Duodenal mucosa (tissue), 2 donors: ENCODE data around the gene TRMT5.

Experiments used
- H3K27ac ChIP-seq: one replicate; pipeline ENCODE4 v1.7.0; 2013; ENCODE audit warnings: low read depth, low read length
- H3K27me3 ChIP-seq, 2 donors: one replicate each; pipeline ENCODE4 v1.7.0; 2013; ENCODE audit warnings: low read length in 2 of 2, control low read depth in 1 of 2; ENCODE audit not compliant: insufficient read depth in 2 of 2, control insufficient read depth in 1 of 2
- H3K36me3 ChIP-seq, 2 donors: one replicate each; pipeline ENCODE4 v1.7.0; 2013; ENCODE audit warnings: low read length in 2 of 2, control low read depth in 1 of 2; ENCODE audit not compliant: insufficient read depth in 2 of 2, control insufficient read depth in 1 of 2
- H3K4me1 ChIP-seq, 2 donors: one replicate each; pipeline ENCODE4 v1.7.0; 2013; ENCODE audit warnings: low read length in 2 of 2, control low read depth in 1 of 2; ENCODE audit not compliant: insufficient read depth in 2 of 2, control insufficient read depth in 1 of 2
- H3K4me3 ChIP-seq, 2 donors: one replicate each; pipeline ENCODE4 v1.7.0; 2013; ENCODE audit warnings: low read length in 2 of 2, low read depth in 1 of 2
- H3K9ac ChIP-seq, 2 donors: one replicate each; pipeline ENCODE4 v1.7.0; 2013; ENCODE audit warnings: low read length in 2 of 2, low read depth in 1 of 2
- H3K9me3 ChIP-seq, 2 donors: one replicate each; pipeline ENCODE4 v1.7.0; 2013; ENCODE audit warnings: low read length in 2 of 2, control low read depth in 1 of 2; ENCODE audit not compliant: control insufficient read depth in 1 of 2

The TRMT5 gene

GRCh38 chr14:60980811-60981632 is at the start of gene TRMT5, which contains the start of gene SLC38A6:
Gene TRMT5 (minus strand): TSS chr14:60981079. CDS start chr14:60980973, 106 bp downstream.
Gene SLC38A6 (plus strand): TSS chr14:60981245. CDS start chr14:60981278, 33 bp downstream.
- Histone ChIP-seq H3K36me3 (peaks cover 0 to 9% of the 10 kb centered on the region in 2 donors), H3K4me3 (peak within 1 kb of the TSS; percentile 90 to 100), H3K9ac (peak within 1 kb of the TSS; percentile 81 to 88), H3K9me3 (no peaks in the 10 kb centered on the region), H3K4me1 (peaks cover 14 to 16% of the 10 kb centered on the region in 2 donors), H3K27me3 (no peaks in the 10 kb centered on the region), H3K27ac (peak within 1 kb of the TSS; percentile 72)

GRCh38 chr14:61026526-61026925 is 45.6 kb upstream of the TRMT5 start:
- Histone ChIP-seq H3K9ac (no peak overlapping the region), H3K27me3 (no peaks in the 10 kb centered on the region), H3K9me3 (no peaks in the 10 kb centered on the region), H3K4me1 (no peaks in the 10 kb centered on the region), H3K4me3 (no peak overlapping the region), H3K27ac (no peak overlapping the region), H3K36me3 (no peaks in the 10 kb centered on the region)

- Histone ChIP-seq H3K27ac (no peak overlapping the region), H3K4me3 (no peak overlapping the region), H3K4me1 (no peaks in the 10 kb centered on the region), H3K9me3 (no peaks in the 10 kb centered on the region), H3K9ac (no peak overlapping the region), H3K36me3 (no peaks in the 10 kb centered on the region), H3K27me3 (no peaks in the 10 kb centered on the region)
Observed at GRCh38 chr14:61025251-61026223, 44.7 kb upstream of the TRMT5 start.

- Histone ChIP-seq H3K36me3 (no peaks in the 10 kb centered on the region), H3K4me3 (no peak overlapping the region), H3K9ac (no peak overlapping the region), H3K4me1 (no peaks in the 10 kb centered on the region), H3K27ac (no peak overlapping the region), H3K9me3 (no peaks in the 10 kb centered on the region), H3K27me3 (no peaks in the 10 kb centered on the region)
Observed at GRCh38 chr14:61019537-61019936, 38.7 kb upstream of the TRMT5 start.

- H3K27ac ChIP-seq, result no peak overlapping the region
- H3K4me3 ChIP-seq, result no peak overlapping the region
- no peaks in the 10 kb centered on the region for H3K36me3 ChIP-seq
- no peaks in the 10 kb centered on the region for H3K27me3 ChIP-seq
- no peaks in the 10 kb centered on the region for H3K4me1 ChIP-seq
- H3K9ac ChIP-seq, result no peak overlapping the region
- H3K9me3 ChIP-seq, result no peaks in the 10 kb centered on the region
Observed at GRCh38 chr14:61003571-61003970, 22.7 kb upstream of the TRMT5 start.

GRCh38 chr14:60999536-60999935 is 18.7 kb upstream of the TRMT5 start:
- Histone ChIP-seq H3K4me1 (no peaks in the 10 kb centered on the region), H3K27ac (no peak overlapping the region), H3K27me3 (no peaks in the 10 kb centered on the region), H3K36me3 (peaks cover 0 to 3% of the 10 kb centered on the region in 2 donors), H3K9ac (no peak overlapping the region), H3K4me3 (no peak overlapping the region), H3K9me3 (no peaks in the 10 kb centered on the region)

GRCh38 chr14:60998617-60999016 is 17.7 kb upstream of the TRMT5 start:
- Histone ChIP-seq H3K9me3 (no peaks in the 10 kb centered on the region), H3K27ac (no peak overlapping the region), H3K27me3 (no peaks in the 10 kb centered on the region), H3K4me1 (no peaks in the 10 kb centered on the region), H3K36me3 (peaks cover 0 to 3% of the 10 kb centered on the region in 2 donors), H3K4me3 (no peak overlapping the region), H3K9ac (no peak overlapping the region)

- Histone ChIP-seq H3K36me3 (peaks cover 0 to 15% of the 10 kb centered on the region in 2 donors), H3K9me3 (no peaks in the 10 kb centered on the region), H3K9ac (no peak overlapping the region), H3K4me3 (no peak overlapping the region), H3K4me1 (no peaks in the 10 kb centered on the region), H3K27ac (no peak overlapping the region), H3K27me3 (no peaks in the 10 kb centered on the region)
Observed at GRCh38 chr14:60989599-60989998, 8.7 kb upstream of the TRMT5 start.

- Histone ChIP-seq H3K9ac (no peak overlapping the region), H3K27ac (no peak overlapping the region), H3K4me1 (peaks cover 7 to 8% of the 10 kb centered on the region in 2 donors), H3K36me3 (peaks cover 0 to 11% of the 10 kb centered on the region in 2 donors), H3K4me3 (no peak overlapping the region), H3K9me3 (no peaks in the 10 kb centered on the region), H3K27me3 (no peaks in the 10 kb centered on the region)
Observed at GRCh38 chr14:60986500-60986899, 5.6 kb upstream of the TRMT5 start.

- Histone ChIP-seq H3K9ac (no peak overlapping the region), H3K27me3 (no peaks in the 10 kb centered on the region), H3K36me3 (peaks cover 0 to 11% of the 10 kb centered on the region in 2 donors), H3K27ac (no peak overlapping the region), H3K4me3 (no peak overlapping the region), H3K9me3 (no peaks in the 10 kb centered on the region), H3K4me1 (peaks cover 14 to 16% of the 10 kb centered on the region in 2 donors)
Observed at GRCh38 chr14:60984196-60984595, 3.3 kb upstream of the TRMT5 start.
